Fibroblast of lung (primary cell): ENCODE data around the gene LHFPL2. TPM values are rescaled to one million over a fixed set of nuclear protein-coding genes. Genes with fewer than 3 reads are reported as not detected.

Source experiments
- DNase-seq, 2 donors: peaks; one replicate each; pipeline versions ENCODE4 v3.0.0 to v3.0.0-alpha.2; 2010; ENCODE audit warnings: low read depth in 2 of 2
- H2AFZ ChIP-seq: 2 replicates; pipeline ENCODE4 v1.5.1; 2012; ENCODE audit warnings: low read length, control low read depth, inconsistent platforms
- H3K27ac ChIP-seq: 2 replicates; pipeline ENCODE4 v1.5.1; 2011; ENCODE audit warnings: low read length, control low read depth; ENCODE audit not compliant: insufficient read depth
- H3K27me3 ChIP-seq: 2 replicates; pipeline ENCODE4 v1.5.1; 2011; ENCODE audit warnings: mild to moderate bottlenecking, low read length; ENCODE audit not compliant: control insufficient read depth, insufficient read depth
- H3K36me3 ChIP-seq: 2 replicates; pipeline ENCODE4 v1.5.1; 2011; ENCODE audit warnings: low read length; ENCODE audit not compliant: control insufficient read depth, insufficient read depth
- H3K4me1 ChIP-seq: 2 replicates; pipeline ENCODE4 v1.5.1; 2011; ENCODE audit warnings: low read length; ENCODE audit not compliant: control insufficient read depth, insufficient read depth; ENCODE audit errors: extremely low read depth
- H3K4me2 ChIP-seq: 2 replicates; pipeline ENCODE4 v1.5.1; 2011; ENCODE audit warnings: low read length, control low read depth; ENCODE audit not compliant: insufficient read depth; ENCODE audit errors: extremely low read depth
- H3K4me3 ChIP-seq, 4 experiments: fragments of 200-600 bp in 1 of 4; sonication (generic) in 1 of 4; replicated peaks in 1 of 4; 2 replicates each; pipeline ENCODE4 v1.5.1; 2011 to 2016; ENCODE audit warnings: low read length in 4 of 4, low read depth in 3 of 4, mild to moderate bottlenecking in 3 of 4, control low read depth in 2 of 4, inconsistent platforms in 1 of 4, mixed read lengths in 1 of 4; ENCODE audit not compliant: insufficient read depth in 1 of 4; ENCODE audit errors: control extremely low read depth in 1 of 4
- H3K79me2 ChIP-seq: 2 replicates; pipeline ENCODE4 v1.5.1; 2012; ENCODE audit warnings: mild to moderate bottlenecking, low read length, inconsistent platforms; ENCODE audit not compliant: control insufficient read depth, insufficient read depth
- H3K9ac ChIP-seq: 2 replicates; pipeline ENCODE4 v1.5.1; 2011; ENCODE audit warnings: mild to moderate bottlenecking, low read length, control low read depth; ENCODE audit not compliant: insufficient read depth
- H3K9me3 ChIP-seq: 2 replicates; pipeline ENCODE4 v1.5.1; 2012; ENCODE audit warnings: low read depth, low read length; ENCODE audit not compliant: control insufficient read depth, insufficient read depth
- H4K20me1 ChIP-seq: 2 replicates; pipeline ENCODE4 v1.5.1; 2011; ENCODE audit warnings: low read length; ENCODE audit not compliant: control insufficient read depth, insufficient read depth; ENCODE audit errors: extremely low read depth
- EZH2 ChIP-seq: IDR thresholded peaks from 2 replicates; pipeline ENCODE4 v1.5.1; 2012; ENCODE audit warnings: low read length, control low read depth, mild to moderate bottlenecking; ENCODE audit errors: missing control alignments
- polyA plus RNA-seq, 2 donors: library from polyadenylated mRNA; depleted of rRNA in 1 of 2; stranded (reverse) in 1 of 2; unstranded in 1 of 2; fragments of >200 nt; gene quantifications; 2 replicates each; pipeline ENCODE4 v1.2.1, GENCODE V29; 2011 to 2012; ENCODE audit warnings: missing spikeins in 1 of 2
- total RNA-seq: library from RNA; depleted of rRNA; stranded (reverse); fragments of >200 nt; gene quantifications from 2 replicates; pipeline ENCODE4 v1.2.1, GENCODE V29; 2014
- TF ChIP-seq, protein P1 (sequence below), 2 donors: IDR thresholded peaks in 1 of 2; conservative IDR thresholded peaks in 1 of 2; 1 replicate in 1 of 2; 2 replicates in 1 of 2; pipeline ENCODE4 v1.5.1; 2011 to 2012; ENCODE audit warnings: low read length in 2 of 2, control low read depth in 1 of 2, inconsistent platforms in 1 of 2, low read depth in 1 of 2, mild to moderate bottlenecking in 1 of 2

LHFPL2 gene
- total and polyA plus RNA-seq, 2 donors (not counting 1 experiment from before 2014, with no cell fraction given) = 13.7 to 51.4 TPM

DNA sequence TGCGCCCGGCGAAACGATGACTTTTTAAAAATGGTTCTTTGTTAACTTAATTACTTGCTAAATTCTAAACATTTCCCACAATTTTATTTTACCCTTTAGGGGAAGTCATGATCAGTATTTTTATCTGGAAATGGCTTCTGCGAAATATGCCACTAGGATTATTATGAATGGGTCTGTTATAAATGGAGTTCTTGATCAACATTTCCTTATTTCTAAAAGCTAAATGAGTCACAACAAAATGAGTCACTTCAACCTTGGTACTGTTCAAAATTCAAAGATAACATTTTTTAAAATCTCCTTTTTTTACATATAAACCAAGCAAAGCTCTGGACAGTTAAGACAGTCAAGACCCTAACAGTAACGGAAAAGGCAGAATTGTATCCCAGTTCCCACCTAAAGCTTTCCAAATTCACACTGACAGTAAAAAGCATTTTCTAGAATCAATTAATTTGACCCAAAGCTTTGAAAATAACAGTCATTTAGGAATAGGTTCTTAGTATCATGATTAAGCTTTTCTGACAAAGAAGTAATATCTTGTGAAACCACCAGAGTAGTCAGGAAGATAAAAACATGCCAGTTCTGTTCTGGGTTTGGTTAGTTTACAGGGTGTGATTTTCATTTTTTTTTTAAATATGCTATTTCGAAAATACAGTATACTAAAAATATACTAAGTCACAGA lies 81.7 kb downstream of the LHFPL2 start:
- H2AFZ ChIP-seq = no peak overlapping the region
- H3K79me2 ChIP-seq = peaks cover 2% of the 10 kb centered on the region
- H3K4me3 ChIP-seq = no peak overlapping the region
- H3K9me3 ChIP-seq = no peaks in the 10 kb centered on the region
- no peaks in the 10 kb centered on the region for H3K36me3 ChIP-seq
- peak overlapping the region; percentile 45 for H3K27ac ChIP-seq
- peak; percentile 28 to 69 for DNase-seq
- no peak overlapping the region for H3K9ac ChIP-seq
- H3K4me2 ChIP-seq = peak overlapping the region; percentile 23
- H4K20me1 ChIP-seq = no peaks in the 10 kb centered on the region
- TF ChIP-seq EZH2 = no peak
- no peaks in the 10 kb centered on the region for H3K27me3 ChIP-seq
- H3K4me1 ChIP-seq = peaks cover 3% of the 10 kb centered on the region

DNA sequence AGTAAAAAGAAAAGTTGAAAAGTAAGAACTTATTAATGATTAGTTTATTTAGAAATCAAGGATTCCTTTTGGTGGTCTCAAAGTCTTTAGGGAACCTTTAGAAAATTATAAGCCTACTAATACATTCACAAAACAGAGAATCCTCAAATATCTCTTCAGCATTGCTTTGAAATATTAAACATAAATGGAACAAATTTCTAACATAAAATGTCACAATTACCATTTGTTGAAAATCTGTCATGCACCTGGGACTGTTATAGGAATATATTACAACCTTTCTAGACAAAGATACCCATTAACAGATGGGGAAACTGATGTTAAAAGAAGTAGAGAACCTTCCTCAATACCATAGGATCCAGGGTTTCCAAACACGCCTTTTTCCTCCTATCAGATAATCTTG lies 83.2 kb downstream of the LHFPL2 start:
- Histone ChIP-seq H3K27ac (no peak overlapping the region), H3K4me1 (peaks cover 3% of the 10 kb centered on the region), H3K79me2 (peaks cover 2% of the 10 kb centered on the region), H3K9me3 (no peaks in the 10 kb centered on the region), H3K9ac (no peak overlapping the region), H2AFZ (no peak overlapping the region), H4K20me1 (no peaks in the 10 kb centered on the region), H3K36me3 (no peaks in the 10 kb centered on the region), H3K4me3 (no peak overlapping the region), H3K4me2 (no peak overlapping the region), H3K27me3 (no peaks in the 10 kb centered on the region)
- no peak for TF ChIP-seq EZH2
- TF ChIP-seq, protein P1, sequence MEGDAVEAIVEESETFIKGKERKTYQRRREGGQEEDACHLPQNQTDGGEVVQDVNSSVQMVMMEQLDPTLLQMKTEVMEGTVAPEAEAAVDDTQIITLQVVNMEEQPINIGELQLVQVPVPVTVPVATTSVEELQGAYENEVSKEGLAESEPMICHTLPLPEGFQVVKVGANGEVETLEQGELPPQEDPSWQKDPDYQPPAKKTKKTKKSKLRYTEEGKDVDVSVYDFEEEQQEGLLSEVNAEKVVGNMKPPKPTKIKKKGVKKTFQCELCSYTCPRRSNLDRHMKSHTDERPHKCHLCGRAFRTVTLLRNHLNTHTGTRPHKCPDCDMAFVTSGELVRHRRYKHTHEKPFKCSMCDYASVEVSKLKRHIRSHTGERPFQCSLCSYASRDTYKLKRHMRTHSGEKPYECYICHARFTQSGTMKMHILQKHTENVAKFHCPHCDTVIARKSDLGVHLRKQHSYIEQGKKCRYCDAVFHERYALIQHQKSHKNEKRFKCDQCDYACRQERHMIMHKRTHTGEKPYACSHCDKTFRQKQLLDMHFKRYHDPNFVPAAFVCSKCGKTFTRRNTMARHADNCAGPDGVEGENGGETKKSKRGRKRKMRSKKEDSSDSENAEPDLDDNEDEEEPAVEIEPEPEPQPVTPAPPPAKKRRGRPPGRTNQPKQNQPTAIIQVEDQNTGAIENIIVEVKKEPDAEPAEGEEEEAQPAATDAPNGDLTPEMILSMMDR (conservative IDR thresholded peaks at IDR 0.05 in 1 of 2, IDR thresholded peaks at IDR 0.05 in 1 of 2; ENCODE audit: low read depth in 1 of 2, low read length in 2 of 2) = no peak
- DNase-seq = no peak

DNA sequence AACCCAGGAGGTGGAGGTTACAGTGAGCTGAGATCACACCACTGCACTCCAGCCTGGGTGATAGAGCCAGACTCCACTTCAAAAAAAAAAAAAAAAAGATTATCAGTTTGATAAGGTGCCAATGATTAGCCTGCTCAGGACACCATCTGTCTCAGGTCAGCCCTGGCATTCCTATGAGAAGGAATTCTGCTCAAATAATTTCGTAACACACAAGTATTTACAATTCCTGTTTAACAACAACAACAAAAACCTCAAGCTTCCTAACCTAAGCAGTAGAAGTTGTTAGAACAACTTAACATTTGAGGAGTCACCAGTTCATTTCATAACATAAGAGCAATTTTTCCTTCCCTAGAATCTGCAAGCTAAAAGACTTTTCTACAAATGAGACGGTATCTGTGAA lies 85.0 kb downstream of the LHFPL2 start:
- Histone ChIP-seq H3K27ac (no peak overlapping the region), H3K9me3 (no peaks in the 10 kb centered on the region), H3K4me3 (no peak overlapping the region)

More for the DNA sequence above, 85.0 kb downstream of the LHFPL2 start:
- Histone ChIP-seq H2AFZ (no peak overlapping the region), H3K79me2 (peaks cover 2% of the 10 kb centered on the region), H3K4me1 (no peaks in the 10 kb centered on the region), H4K20me1 (no peaks in the 10 kb centered on the region), H3K4me2 (no peak overlapping the region), H3K27me3 (no peaks in the 10 kb centered on the region), H3K9ac (no peak overlapping the region), H3K36me3 (no peaks in the 10 kb centered on the region)
- no peak for DNase-seq
- TF ChIP-seq EZH2 = no peak
- TF ChIP-seq, protein P1 (conservative IDR thresholded peaks at IDR 0.05 in 1 of 2, IDR thresholded peaks at IDR 0.05 in 1 of 2; ENCODE audit: low read depth in 1 of 2, low read length in 2 of 2) = no peak
